GM12873 (cell line): ENCODE results near the gene TIMM17B.

ENCODE experiments used
- TF ChIP-seq, protein P1 (sequence below): IDR thresholded peaks from 2 replicates; pipeline ENCODE4 v1.5.1; 2012; ENCODE audit warnings: low read depth, mild to moderate bottlenecking, moderate library complexity, low read length, control low read depth; ENCODE audit not compliant: insufficient read depth; ENCODE audit errors: missing control alignments

Gene TIMM17B

DNA sequence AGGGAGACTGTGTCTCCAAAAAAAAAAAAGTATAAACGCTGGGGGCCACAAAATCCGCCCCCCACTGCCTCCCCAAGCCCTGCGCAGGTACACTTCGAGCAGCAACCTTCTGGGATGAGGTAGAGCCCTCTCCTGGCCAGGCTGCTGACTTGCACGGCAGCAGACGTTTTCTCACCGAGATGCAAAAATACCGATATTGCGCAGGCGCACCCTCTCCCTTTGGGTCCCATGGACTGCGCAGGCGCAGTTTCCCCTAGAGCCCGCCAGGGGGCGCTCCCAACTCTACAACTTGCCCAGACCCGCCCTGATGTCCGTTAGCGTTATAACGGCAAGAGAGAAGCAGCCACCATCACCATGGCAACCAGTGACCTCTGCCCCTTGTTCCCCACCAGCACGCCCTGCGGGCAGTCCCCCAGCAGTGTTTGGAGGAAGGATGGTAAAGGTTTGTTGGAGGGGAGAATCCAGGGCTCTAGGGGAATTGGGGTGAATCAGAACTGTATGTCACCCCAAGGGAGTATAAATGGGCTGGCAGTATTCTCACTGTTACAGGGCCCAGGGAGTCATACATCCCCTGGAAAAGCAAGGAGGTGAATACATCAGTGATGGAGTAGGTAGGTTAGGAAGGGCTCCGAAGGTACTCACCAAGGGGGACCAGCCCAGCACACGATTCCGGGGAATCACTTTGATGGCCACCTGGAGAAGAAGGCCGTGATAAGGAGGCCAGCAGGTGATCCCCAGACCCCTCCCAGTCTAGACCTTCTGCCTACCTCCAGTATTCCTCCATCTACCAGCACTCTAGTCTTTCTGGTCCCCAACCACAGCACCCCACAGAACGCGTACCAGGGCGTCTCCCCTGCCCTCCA, 19.8 kb upstream of the TIMM17B start:
- TF ChIP-seq, protein P1, sequence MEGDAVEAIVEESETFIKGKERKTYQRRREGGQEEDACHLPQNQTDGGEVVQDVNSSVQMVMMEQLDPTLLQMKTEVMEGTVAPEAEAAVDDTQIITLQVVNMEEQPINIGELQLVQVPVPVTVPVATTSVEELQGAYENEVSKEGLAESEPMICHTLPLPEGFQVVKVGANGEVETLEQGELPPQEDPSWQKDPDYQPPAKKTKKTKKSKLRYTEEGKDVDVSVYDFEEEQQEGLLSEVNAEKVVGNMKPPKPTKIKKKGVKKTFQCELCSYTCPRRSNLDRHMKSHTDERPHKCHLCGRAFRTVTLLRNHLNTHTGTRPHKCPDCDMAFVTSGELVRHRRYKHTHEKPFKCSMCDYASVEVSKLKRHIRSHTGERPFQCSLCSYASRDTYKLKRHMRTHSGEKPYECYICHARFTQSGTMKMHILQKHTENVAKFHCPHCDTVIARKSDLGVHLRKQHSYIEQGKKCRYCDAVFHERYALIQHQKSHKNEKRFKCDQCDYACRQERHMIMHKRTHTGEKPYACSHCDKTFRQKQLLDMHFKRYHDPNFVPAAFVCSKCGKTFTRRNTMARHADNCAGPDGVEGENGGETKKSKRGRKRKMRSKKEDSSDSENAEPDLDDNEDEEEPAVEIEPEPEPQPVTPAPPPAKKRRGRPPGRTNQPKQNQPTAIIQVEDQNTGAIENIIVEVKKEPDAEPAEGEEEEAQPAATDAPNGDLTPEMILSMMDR = peak; percentile 94

DNA sequence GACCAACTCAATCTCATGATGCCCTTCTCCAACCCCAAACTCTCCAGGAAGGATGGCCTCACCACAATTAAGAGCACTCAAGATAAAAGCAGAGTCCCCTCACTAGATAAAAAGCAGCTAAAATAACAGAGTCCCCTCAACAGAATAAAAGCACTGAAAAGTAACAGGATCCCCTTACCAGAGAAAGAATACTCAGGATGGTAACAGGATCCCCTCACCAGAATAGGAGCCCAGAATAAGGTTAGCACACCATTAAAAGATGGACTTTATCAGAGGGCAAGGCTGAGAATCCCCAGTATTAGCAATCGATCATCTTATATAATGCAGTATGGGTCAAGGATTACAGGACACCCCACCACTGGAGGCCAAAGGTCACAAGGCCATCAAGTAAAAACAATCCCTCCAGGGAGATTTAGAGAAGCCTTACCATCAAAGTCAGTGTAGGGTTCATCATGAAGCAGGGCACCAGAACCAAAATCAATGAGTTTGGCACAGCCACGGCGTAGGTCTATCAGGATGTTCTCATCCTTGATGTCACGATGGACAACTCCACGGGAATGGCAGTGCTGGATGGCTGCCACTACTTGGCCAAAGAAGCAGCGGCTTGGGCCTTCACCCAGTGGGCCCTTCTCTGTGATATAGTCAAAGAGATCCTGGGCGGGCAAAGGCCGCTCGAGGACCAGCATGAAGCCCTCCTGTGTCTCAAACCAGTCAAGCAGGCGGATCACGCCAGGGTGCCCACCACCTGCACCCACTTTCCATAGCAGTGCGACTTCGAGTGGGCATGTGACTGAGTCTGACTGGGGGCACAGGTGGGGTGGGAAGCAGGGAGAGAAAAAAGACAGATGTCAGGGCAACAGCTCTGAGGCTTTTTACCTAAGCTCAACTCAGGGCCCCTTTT, 17.3 kb upstream of the TIMM17B start:
- TF ChIP-seq, protein P1 = no peak

DNA sequence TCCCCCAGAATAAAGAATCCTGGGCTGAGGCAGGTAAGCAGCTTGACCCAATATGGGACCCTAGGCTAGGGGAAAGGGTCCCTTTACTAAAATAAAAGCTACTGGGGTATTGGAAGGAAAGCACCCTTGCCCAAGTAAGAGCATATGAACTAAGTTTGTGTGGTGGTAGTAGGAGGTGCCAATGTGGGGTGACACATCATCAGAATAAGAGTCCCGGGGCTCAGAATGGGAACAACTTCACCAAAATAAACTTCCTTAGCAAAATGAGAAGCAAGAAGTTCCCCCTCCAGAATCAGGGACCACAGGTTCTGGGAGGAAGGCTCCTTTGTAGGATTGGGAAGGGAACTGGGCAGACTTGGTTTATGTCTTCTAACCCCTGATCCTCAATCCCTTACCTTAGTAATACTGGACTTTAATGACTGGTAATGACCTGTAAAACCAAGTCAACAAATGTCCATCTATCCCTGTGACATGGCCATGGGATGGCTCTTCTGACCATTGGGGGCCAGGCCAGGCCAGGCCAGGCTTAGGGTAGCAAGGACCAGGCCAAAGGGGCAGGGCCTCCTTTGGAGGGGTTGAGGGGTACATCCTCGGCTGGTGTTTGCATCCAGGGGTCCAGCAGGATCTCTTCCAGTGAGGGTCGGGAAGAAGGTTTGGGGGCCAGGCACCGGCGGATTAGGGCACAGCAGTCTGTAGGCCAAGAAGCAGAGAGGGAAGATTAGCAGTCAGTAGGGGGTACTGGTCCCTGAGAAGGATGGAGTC, 16.2 kb upstream of the TIMM17B start:
- TF ChIP-seq, protein P1 = no peak

DNA sequence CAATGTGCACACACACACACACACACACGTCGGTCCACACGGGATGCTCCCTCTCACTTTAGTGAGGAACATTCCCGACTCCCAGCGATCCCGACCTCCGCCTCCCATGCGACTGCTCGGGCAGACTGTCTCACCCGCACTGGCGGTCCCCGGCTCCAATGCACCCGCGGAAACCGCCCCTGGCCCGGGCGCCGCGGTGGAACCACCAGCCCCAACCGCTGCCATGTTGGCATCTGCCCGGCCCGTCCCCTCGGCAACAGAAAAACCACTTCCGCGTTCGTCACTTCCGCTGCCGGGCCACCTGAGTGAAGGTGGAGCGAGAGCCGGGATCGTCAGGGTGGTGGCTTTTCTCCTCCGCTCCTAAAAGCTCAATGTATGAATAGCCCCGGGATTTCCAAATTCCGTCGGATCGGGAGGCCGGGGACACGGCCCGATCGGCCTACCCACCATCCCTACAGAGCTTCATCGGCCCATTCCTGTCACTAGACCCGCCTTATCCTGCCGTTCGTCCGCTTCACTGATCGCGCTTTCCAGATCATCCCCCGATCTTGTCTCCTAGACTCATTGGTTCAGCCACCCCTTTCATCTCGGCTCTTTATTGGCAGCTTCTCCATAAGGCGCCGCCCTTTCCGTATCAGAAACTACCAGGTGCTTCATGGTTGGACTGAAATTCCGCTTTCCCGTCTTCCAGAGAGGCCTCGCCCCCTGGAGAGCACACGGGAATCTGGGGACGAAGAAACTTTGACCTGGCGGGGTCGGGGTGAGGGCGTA, 14.0 kb upstream of the TIMM17B start, which contains the start of gene SLC35A2:
Gene SLC35A2, minus strand, starts transcription at position 235 of the 771 bp plus-strand sequence. Its CDS starts 10 bp downstream, at position 225.
- TF ChIP-seq, protein P1 = no peak

DNA sequence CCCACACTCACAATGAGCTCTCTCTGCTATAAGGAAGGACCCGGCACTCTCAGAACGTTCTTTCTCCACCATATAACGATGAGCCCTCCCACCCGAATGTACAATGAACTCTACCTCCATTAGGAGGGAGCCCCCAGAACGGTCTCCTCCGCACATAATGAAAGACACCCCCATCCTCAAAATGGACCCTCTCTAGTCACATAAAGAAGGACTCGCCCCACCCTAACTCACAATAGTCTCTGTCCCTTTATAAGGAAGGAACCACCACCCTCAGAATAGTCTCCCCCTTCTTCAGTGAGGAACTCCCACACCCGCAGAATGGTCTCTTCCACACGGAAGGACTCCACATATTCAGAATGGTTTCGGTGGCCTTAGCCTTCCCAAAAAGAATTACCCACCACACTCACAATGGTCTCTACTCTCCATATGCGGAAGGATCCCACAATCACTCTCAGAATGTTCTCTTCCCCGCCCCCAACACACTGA, 13.4 kb upstream of the TIMM17B start:
- TF ChIP-seq, protein P1 = no peak

DNA sequence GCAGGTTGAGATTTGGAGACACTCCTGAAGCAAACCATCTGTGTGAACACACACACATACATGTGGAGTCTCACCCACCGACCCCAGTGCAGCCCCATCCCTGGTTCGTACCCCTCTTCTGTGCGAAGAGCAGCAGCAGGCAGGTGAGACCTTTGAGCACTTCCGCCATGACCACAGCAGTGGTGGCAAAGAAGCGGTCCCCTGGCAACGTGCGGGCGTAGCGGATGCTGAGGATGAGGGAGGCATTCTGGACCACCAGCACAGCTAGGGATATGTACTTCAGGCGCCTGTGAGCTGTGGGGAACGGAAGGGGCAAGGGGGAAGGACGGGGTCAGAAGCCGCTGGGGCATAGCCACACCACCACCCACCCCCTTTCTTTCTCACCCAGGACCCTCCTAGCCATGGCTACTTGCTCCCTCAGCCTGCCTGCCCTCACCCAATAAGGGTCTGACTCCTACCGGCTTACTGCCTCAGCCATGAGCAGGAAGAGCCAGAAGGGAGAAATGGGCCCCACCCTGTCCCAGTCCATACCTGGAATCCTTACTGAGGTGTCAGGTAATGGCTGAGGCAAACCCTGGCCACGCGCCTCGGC, 12.2 kb upstream of the TIMM17B start:
- TF ChIP-seq, protein P1 = no peak
